Measurements from ENCODE around the gene POLG2. TPM values are rescaled to one million over a fixed set of nuclear protein-coding genes. Genes with fewer than 3 reads are reported as not detected.

POLG2 gene
- 10 to 100 TPM; 34.7 to 35.2 TPM for total RNA-seq

GRCh38 chr17:64496786-64497564 is at the start of gene POLG2:
Gene POLG2, minus strand, starts transcription at chr17:64497054. Its CDS starts 86 bp downstream, at chr17:64496968.
- Mint-ChIP-seq H3K4me1 (peaks cover 82% of the 10 kb centered on the region), H3K27ac (peak within 1 kb of the TSS; percentile 99), H3K36me3 (ENCODE audit: low read depth) (peaks cover 69% of the 10 kb centered on the region), H3K9me3 (no peaks in the 10 kb centered on the region), H3K27me3 (no peaks in the 10 kb centered on the region), H3K4me3 (peak within 1 kb of the TSS; percentile 99)
- DNase-seq: peak; percentile 96
- ChIA-PET CTCF (interaction anchor here (0.8 to 3.7 kb wide), 16 partner anchors 10 to 239 kb away, joined by 3 to 39 read pairs (median 4); partner anchors contain the start of genes CEP95 and DDX5), POLR2A (interaction anchor here (0.6 to 10.2 kb wide), 24 partner anchors 8 to 724 kb away, joined by 3 to 387 read pairs (median 4); partner anchors contain the start of genes CCDC47, CEP95, DDX5 and SMURF2)

DNA sequence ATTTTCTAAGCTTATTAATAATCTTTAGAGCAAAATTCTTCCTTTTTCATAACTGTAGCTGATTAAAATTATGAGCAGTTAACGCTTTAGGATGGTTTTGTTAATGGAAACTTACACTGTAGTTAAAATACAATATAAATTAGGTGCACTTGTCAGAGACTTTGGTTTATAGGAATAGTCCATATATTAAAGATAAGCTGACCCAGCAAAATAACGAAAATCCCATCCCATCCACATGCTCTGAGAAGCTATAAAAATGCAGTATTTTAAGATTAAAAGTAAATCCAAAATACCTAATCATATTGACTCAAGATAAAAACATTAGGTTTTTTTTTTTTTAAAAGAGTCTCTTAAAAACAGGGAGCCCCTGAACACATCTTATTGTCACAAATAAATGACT is 47.9 kb upstream of the POLG2 start:
- Mint-ChIP-seq H3K4me1 (no peaks in the 10 kb centered on the region), H3K9me3 (no peaks in the 10 kb centered on the region), H3K36me3 (ENCODE audit: low read depth) (peaks cover 17% of the 10 kb centered on the region), H3K27ac (no peak overlapping the region), H3K27me3 (no peaks in the 10 kb centered on the region), H3K4me3 (no peak overlapping the region)
- DNase-seq: no peak
- ChIA-PET CTCF (interaction anchor here (1.3 to 1.5 kb wide), 2 partner anchors 10 to 37 kb away, joined by 3 read pairs; no protein-coding TSS in a partner anchor), POLR2A (no interaction called here)

- Mint-ChIP-seq H3K4me1 (no peaks in the 10 kb centered on the region), H3K27ac (no peak overlapping the region), H3K36me3 (ENCODE audit: low read depth) (peaks cover 33% of the 10 kb centered on the region), H3K27me3 (no peaks in the 10 kb centered on the region), H3K4me3 (no peak overlapping the region), H3K9me3 (no peaks in the 10 kb centered on the region)
- DNase-seq: no peak
- ChIA-PET POLR2A (no interaction called here), CTCF (no interaction called here)
Measured at GRCh38 chr17:64540118-64540776, 43.4 kb upstream of the POLG2 start.

DNA sequence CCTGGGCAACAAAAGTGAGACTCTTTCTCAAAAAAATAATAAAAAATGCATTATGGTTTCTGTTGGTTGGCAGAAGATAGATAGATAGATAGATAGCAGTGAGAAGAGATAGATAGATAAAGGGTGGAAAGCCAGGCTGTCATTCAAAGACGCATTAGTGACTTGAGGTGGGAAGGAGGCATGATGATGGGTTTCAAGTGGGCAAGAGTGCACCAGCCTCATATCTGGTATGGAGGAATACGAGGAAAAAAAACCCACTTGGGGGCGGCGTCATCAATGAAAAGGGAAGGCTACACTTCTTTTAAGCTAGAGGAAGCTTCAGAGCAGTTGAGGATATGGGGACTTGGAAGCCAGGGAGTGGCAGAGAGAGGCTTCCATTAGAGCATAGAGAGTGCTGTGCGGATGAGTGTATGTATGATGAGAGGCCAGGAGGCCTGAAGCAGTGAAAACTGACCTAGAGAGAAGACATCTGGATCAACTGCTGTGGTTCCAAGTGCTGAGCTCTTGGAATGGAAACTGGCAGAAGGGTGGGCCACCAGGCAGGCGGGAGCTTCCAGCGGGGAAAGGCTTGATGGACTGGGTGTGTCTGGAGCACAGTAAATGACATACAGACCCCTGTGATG is 41.8 kb upstream of the POLG2 start:
- no peak overlapping the region for H3K27ac Mint-ChIP-seq

GRCh38 chr17:64537488-64537887 is 40.6 kb upstream of the POLG2 start:
- POLR2A ChIA-PET: interaction anchor here (0.7 to 1.1 kb wide), 4 partner anchors 9 to 34 kb away, joined by 3 read pairs; partner anchors contain the start of gene CEP95
- no peaks in the 10 kb centered on the region for H3K4me1 Mint-ChIP-seq
- no peak for DNase-seq
- H3K36me3 Mint-ChIP-seq (ENCODE audit: low read depth): peaks cover 52% of the 10 kb centered on the region
- no peaks in the 10 kb centered on the region for H3K9me3 Mint-ChIP-seq
- no peaks in the 10 kb centered on the region for H3K27me3 Mint-ChIP-seq
- H3K27ac Mint-ChIP-seq: no peak overlapping the region
- no peak overlapping the region for H3K4me3 Mint-ChIP-seq
- CTCF ChIA-PET: no interaction called here

More for the DNA sequence above, 41.8 kb upstream of the POLG2 start:
- DNase-seq: no peak
- ChIA-PET CTCF (no interaction called here), POLR2A (interaction anchor here (0.8 to 1.3 kb wide), 2 partner anchors 9 to 27 kb away, joined by 3 to 4 read pairs; no protein-coding TSS in a partner anchor)
- Mint-ChIP-seq H3K4me1 (no peaks in the 10 kb centered on the region), H3K4me3 (no peak overlapping the region), H3K9me3 (no peaks in the 10 kb centered on the region), H3K27me3 (no peaks in the 10 kb centered on the region), H3K36me3 (ENCODE audit: low read depth) (peaks cover 46% of the 10 kb centered on the region)

GRCh38 chr17:64536913-64537312 is 40.1 kb upstream of the POLG2 start:
- Mint-ChIP-seq H3K27me3 (no peaks in the 10 kb centered on the region), H3K4me3 (no peak overlapping the region), H3K36me3 (ENCODE audit: low read depth) (peaks cover 55% of the 10 kb centered on the region), H3K9me3 (no peaks in the 10 kb centered on the region), H3K4me1 (no peaks in the 10 kb centered on the region), H3K27ac (no peak overlapping the region)
- CTCF ChIA-PET: no interaction called here
- no peak for DNase-seq
- POLR2A ChIA-PET: interaction anchor here (1.1 kb wide), 1 partner anchor 8 kb away, joined by 3 read pairs; no protein-coding TSS in a partner anchor

GRCh38 chr17:64535357-64535756 is 38.5 kb upstream of the POLG2 start:
- CTCF ChIA-PET: no interaction called here
- Mint-ChIP-seq H3K4me3 (no peak overlapping the region), H3K36me3 (ENCODE audit: low read depth) (peaks cover 62% of the 10 kb centered on the region), H3K27ac (no peak overlapping the region), H3K27me3 (no peaks in the 10 kb centered on the region), H3K4me1 (no peaks in the 10 kb centered on the region), H3K9me3 (no peaks in the 10 kb centered on the region)
- POLR2A ChIA-PET: interaction anchor here (2.7 kb wide), 1 partner anchor 29 kb away, joined by 15 read pairs; the partner anchor contains the start of genes CEP95 and DDX5
- no peak for DNase-seq

DNA sequence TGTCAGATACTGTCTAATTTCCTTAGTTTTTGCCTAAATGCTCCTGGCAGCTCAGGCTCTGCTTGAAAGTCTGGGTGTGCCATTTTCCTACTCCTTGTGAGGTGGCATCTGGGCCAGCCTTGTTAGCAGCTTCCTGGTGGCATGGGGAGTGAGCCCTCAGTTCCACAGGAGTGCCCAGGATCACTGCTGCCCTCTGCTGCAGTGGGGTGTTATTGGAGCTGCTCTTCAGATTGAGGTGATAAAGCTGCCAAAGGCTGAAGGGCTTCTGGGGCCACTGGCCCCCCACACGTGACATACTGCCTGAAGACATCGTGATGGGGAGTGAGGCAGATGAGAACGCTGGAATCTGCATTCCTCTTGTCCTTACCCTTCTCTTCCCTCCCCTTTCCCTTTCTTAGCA is 37.3 kb upstream of the POLG2 start:
- CTCF ChIA-PET: interaction anchor here (1.3 kb wide), 2 partner anchors 10 to 66 kb away, joined by 3 to 5 read pairs; no protein-coding TSS in a partner anchor
- Mint-ChIP-seq H3K27ac (no peak overlapping the region), H3K36me3 (ENCODE audit: low read depth) (peaks cover 67% of the 10 kb centered on the region), H3K4me3 (no peak overlapping the region), H3K9me3 (no peaks in the 10 kb centered on the region), H3K4me1 (no peaks in the 10 kb centered on the region), H3K27me3 (no peaks in the 10 kb centered on the region)
- DNase-seq: no peak
- POLR2A ChIA-PET: interaction anchor here (1.0 to 2.7 kb wide), 2 partner anchors 28 to 38 kb away, joined by 3 to 15 read pairs; partner anchors contain the start of genes CEP95 and DDX5

DNA sequence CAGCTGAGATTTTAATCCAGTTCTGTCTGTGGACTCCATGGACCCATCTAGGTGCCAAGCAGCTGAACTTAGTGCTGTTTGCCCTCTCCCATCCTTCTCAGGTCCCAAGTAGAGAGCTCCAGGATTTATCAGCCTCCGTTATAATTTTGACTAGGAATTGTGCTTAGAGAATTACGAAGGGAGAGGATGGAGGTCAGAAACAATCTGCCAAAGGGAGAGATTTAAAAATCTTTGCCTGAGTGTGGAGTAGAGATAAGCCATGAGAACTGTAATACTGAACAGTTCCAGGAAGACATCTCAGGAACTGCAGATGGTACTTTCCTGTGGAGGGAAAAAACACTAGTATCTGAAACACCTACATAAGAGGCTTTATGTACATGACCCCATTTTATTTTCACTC is 36.9 kb upstream of the POLG2 start:
- no peak overlapping the region for H3K4me3 Mint-ChIP-seq
- H3K36me3 Mint-ChIP-seq (ENCODE audit: low read depth): peaks cover 69% of the 10 kb centered on the region
- H3K4me1 Mint-ChIP-seq: no peaks in the 10 kb centered on the region
- POLR2A ChIA-PET: interaction anchor here (1.0 to 2.7 kb wide), 3 partner anchors 28 to 38 kb away, joined by 3 to 15 read pairs (median 3); partner anchors contain the start of genes CEP95 and DDX5
- CTCF ChIA-PET: interaction anchor here (0.9 to 1.3 kb wide), 3 partner anchors 11 to 203 kb away, joined by 3 to 5 read pairs (median 3); no protein-coding TSS in a partner anchor
- DNase-seq: no peak
- no peak overlapping the region for H3K27ac Mint-ChIP-seq
- H3K27me3 Mint-ChIP-seq: no peaks in the 10 kb centered on the region
- H3K9me3 Mint-ChIP-seq: no peaks in the 10 kb centered on the region

DNA sequence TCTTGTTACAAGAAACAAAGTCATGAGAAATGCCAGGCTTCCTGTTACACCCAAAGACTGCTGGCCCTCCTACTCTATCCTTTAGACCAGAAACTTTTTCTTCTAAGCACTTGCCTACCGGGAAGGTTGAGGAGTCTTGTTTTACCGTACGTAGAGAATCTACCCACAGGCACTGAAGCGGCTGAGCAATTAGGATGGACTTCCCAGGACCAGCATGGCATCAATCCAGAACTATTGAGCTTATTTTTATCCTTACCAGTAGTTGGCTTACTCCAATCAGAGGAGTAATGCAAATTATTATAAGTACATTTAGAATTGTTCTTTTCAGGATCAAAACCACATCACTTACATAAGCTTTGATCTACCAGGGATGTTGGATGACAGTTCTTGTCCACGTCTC is 35.6 kb upstream of the POLG2 start:
- Mint-ChIP-seq H3K27ac (no peak overlapping the region), H3K36me3 (ENCODE audit: low read depth) (peaks cover 72% of the 10 kb centered on the region), H3K4me3 (no peak overlapping the region), H3K27me3 (no peaks in the 10 kb centered on the region), H3K4me1 (no peaks in the 10 kb centered on the region), H3K9me3 (no peaks in the 10 kb centered on the region)
- CTCF ChIA-PET: interaction anchor here (0.9 to 1.4 kb wide), 3 partner anchors 36 to 113 kb away, joined by 3 read pairs; partner anchors contain the start of gene POLG2
- no peak for DNase-seq
- POLR2A ChIA-PET: no interaction called here

DNA sequence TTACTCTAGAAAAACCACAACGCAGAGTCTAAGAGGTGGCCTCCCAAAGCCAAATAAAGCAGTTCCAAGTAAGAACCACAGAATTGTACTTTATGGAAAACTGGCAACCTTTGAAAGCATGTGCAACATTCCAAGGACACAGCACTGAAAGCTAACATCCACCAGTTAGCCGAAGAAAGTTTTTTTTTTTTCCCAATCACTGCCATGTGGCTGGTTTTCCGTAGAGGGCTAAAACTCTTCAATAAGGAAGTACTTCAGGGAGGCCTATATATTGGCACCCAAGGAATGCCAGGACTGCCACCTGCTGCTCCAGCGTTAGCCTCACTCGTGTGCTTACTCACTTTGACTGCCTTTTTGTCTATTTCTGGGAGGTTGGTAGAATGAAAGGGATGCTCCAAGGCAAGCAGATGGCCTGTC is 35.1 kb upstream of the POLG2 start:
- no peak for DNase-seq
- POLR2A ChIA-PET: no interaction called here
- Mint-ChIP-seq H3K36me3 (ENCODE audit: low read depth) (peaks cover 71% of the 10 kb centered on the region), H3K9me3 (no peaks in the 10 kb centered on the region), H3K27me3 (no peaks in the 10 kb centered on the region), H3K4me3 (no peak overlapping the region), H3K27ac (no peak overlapping the region), H3K4me1 (no peaks in the 10 kb centered on the region)
- CTCF ChIA-PET: interaction anchor here (1.4 kb wide), 1 partner anchor 113 kb away, joined by 3 read pairs; no protein-coding TSS in a partner anchor

- Mint-ChIP-seq H3K4me3 (no peak overlapping the region), H3K27ac (no peak overlapping the region), H3K9me3 (no peaks in the 10 kb centered on the region), H3K4me1 (no peaks in the 10 kb centered on the region), H3K36me3 (ENCODE audit: low read depth) (peaks cover 72% of the 10 kb centered on the region), H3K27me3 (no peaks in the 10 kb centered on the region)
- CTCF ChIA-PET: interaction anchor here (1.4 kb wide), 1 partner anchor 120 kb away, joined by 3 read pairs; no protein-coding TSS in a partner anchor
- DNase-seq: no peak
- POLR2A ChIA-PET: interaction anchor here (1.6 kb wide), 1 partner anchor 24 kb away, joined by 6 read pairs; no protein-coding TSS in a partner anchor
Measured at GRCh38 chr17:64529221-64529620, 32.4 kb upstream of the POLG2 start.
